GM19240 (cell line): Measurements from ENCODE around the gene MAP10.

Source experiments
- DNase-seq: peaks from one replicate; pipeline ENCODE4 v3.0.0; 2011; ENCODE audit warnings: low spot score; ENCODE audit not compliant: insufficient read length

MAP10 gene

DNA sequence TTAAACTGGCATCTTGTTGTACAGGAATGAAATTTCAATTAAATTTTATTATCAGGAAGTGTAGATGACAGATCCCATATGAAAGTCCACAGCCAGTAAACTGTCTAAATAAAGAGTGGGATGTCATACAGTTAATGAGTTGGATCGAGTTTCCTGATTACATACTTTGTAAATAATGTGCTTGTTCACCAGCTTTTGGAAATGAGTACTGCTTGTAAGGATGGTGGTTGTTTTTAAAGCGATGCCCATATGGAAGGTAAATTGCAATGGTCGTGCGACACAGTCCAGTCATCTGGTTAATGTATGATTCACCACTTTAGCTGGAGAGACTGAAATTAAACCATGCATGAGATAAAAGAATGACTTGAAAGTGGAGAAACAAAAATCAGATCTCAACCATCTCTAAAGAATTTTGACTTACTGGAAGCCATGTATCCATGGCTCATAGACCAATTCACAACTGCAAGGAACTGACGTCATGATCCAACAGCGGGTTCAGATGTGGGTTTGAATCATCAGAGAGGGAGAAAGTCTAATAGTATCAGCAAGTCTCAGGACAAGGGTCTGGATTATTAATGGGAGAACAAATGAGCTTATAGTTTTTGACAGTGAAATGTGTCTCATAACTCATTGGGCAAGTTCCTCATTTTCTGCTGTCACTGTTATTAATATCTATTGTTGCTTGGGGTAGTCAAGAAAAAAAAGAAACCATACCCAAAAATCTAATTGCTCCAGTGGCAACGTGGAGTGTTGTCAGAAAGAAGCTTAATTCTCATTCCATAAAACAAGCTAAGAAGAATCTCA lies 49.0 kb downstream of the MAP10 start:
- no peak for DNase-seq

DNA sequence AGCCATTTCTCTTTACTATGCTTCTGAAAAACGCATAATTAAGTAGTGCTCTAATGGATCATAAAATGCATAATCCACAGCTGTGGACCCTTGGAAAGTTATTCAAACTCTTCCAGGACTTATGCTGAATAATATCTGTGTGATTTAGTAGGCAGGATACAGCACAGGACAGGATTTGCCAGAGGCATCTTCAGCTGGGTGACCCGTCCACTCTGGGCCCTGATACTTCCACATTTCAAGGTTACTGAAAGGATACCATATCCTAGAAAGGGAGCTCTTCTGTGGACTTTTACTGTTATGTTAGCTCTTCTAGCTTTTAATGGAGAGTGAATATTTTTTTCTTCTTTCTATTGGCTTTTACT lies 49.6 kb downstream of the MAP10 start:
- no peak for DNase-seq

DNA sequence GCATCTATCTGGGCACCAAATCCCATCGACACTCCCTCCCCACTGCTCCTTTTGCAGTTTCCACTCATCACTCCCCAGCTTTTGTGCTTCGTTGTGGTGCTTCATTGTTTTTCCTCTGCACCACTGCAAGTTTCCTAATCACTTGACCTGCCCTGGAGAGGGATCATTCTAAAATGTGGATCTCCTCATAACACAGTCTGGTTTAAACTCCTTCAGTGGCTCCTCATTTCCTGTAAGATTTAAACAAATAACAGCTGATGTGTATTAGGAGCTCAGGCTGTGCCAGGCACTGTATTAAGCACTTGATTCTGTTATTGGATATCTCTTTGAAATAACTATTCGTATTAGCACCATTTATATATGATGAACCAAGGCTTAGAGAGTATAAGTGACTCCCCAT lies 51.3 kb downstream of the MAP10 start:
- no peak for DNase-seq
